GM10847 (cell line): ENCODE measurements around the gene ALS2CL.

Experiments used
- POLR2A ChIP-seq: IDR thresholded peaks from 2 replicates; pipeline ENCODE4 v1.6.1; 2011; ENCODE audit not compliant: insufficient read length; ENCODE audit errors: extremely low read depth

ALS2CL gene

DNA sequence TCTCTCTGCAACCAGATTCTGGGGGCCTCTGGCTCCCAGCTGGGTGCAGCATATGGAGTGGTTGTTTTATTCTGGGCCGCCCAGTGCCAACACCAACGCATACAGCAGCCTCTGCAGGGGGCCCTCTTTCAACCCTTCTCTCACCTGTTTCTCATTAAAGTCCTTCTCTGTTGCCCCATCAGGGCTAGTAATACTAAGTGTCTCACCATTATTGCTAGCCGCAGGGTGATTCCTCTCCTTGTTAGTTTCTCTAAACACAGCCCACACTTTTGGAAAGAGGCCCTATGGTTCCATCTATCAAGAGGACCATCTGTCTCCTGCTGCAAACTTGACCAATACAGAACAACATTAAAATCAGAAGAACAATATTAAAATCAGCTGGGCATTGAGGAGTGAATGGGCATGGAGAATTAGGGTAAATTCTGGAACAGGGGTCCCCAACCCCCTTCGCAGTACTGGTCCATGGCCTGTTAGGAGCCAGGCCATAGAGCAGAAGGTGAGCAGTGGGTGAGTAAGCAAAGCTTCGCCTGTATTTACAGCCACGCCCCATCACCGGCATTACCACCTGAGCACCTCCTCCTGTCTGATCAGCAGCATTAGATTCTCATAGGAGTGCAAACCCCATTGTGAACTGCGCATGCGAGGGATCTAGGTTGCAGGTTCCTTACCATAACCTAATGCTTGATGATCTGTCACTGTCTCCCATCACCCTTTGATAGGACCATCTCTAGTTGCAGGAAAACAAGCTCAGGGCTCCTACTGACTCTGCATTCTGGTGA is 36.5 kb downstream of the ALS2CL start:
- TF ChIP-seq POLR2A: no peak

DNA sequence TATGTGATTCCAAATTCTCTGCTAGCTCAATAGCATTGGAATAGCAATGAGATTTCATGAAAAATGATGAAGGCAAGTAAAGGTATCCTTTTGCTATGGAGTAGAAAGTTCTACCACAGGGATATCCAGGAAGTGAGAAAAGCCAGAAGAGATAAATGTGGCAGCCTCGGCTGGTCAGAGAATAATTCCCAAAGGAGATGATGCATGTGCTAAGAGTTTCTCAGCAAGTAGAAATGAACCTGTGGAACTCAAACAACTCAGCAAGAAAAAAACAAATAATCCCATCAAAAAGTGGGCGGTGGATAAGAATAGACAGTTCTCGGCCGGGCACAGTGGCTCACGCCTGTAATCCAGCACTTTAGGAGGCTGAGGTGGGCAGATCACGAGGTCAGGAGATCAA is 38.2 kb downstream of the ALS2CL start:
- no peak for TF ChIP-seq POLR2A

- no peak for TF ChIP-seq POLR2A
Observed at GRCh38 chr3:46651084-46651483, 42.4 kb downstream of the ALS2CL start.

- no peak for TF ChIP-seq POLR2A
Observed at GRCh38 chr3:46649436-46649835, 44.0 kb downstream of the ALS2CL start.

- no peak for TF ChIP-seq POLR2A
Observed at GRCh38 chr3:46648096-46648495, 45.4 kb downstream of the ALS2CL start.

GRCh38 chr3:46646700-46647099 is 46.8 kb downstream of the ALS2CL start:
- TF ChIP-seq POLR2A: no peak

- TF ChIP-seq POLR2A: no peak
Observed at GRCh38 chr3:46643701-46644100, 49.8 kb downstream of the ALS2CL start.

GRCh38 chr3:46642971-46643370 is 50.5 kb downstream of the ALS2CL start:
- TF ChIP-seq POLR2A: no peak

DNA sequence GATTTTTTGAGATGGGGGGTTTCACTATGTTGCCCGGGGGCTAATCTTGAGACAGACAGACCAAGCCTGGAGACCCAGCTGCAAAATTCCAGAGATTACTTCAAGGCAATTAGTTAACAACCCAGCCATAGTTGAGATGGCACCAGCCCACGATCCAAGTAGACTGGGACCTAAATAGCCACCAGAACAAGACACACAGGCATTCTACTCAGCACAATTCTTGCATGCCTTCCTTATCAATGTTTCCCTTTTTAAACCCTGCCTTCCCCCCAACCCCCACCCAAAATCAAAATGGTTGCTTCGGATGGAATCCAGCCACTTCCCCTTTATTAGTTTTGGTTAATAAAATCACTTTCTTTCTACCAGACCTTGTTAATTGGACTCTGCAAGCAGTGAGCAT is 52.6 kb downstream of the ALS2CL start:
- no peak for TF ChIP-seq POLR2A

- TF ChIP-seq POLR2A: no peak
Observed at GRCh38 chr3:46639221-46639620, 54.3 kb downstream of the ALS2CL start.

DNA sequence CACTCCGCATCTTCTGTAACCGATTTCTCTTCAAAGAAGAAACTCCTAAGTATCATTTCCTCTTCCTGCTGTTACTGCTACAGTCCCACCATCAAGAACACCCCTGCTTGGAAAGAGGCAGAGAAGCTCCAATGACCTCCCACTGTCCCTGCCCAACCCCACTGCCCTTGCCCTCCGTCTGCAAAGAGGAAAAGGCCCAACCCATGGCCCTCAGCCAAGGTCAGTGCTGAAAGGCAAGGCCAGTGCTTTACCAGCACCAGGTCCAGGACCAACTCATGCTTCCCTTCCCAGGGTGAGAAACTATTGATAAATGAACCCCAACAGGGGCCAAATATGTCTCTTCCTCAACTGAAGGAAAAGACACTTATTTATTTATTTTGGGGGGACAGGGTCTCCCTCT is 58.6 kb downstream of the ALS2CL start:
- TF ChIP-seq POLR2A: no peak

DNA sequence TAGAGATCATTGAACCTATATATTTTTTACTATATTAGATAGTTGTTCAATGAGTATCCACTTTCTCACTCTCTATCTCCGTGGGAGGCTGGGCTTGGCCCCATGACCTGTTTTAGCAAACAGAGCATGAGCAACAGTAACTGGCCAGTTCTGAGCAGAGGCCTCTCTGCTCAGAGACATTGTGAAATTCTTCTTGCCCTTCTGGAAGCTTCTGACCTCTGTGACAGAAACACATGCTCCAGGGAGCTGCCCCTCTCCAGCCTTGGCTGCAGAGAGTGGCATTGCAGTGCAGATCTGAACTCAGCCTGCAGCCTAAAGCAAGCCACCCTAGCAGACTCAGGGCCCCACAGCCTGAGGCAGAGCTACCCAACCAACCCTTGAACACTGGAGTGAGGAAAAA is 60.7 kb downstream of the ALS2CL start:
- TF ChIP-seq POLR2A: no peak

DNA sequence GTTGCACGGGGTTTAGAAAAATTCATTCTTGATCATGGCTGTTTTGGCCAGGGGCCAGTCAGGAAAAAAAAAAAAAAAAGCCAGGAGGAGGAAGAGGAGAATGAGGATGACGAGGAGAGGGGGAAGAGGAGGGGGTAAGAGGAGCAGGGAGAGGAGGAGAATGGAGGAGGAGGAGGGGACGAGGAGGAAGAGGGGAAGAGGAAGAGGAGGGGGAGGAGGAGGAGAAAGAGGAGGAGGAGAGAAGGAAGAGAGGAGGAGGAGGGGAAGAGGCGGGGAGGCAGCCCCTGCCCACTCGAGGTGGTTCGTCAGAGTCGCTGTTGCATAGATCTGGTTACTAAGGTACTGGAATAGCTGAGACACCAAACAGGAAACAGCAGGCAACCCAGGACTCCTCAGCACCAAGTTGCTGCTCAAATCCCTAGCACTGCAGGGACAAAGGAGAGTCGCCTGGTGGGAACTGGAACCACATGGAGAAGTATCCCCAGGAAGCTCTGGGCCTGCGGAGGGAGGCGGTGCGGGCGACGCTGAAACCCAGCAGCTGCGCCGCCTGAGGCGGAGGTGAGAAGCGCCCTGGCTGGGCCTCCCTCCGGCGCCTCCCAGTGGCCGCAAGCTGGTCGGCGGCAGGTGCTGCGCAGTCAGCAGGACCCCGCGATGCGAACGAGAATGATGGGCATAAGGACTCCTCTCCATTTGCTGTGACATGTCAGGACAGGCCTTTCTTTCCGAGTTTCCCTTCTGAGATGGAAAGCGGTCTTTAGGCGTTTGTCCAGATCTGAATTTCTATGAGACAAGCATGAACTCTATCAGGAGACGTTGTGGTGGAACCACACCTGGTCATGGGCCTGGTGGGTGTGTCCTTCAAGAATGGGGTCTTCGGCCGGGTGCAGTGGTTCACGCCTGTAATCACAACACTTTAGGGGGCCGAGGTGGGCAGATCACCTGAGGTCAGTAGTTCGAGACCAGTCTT is 63.6 kb downstream of the ALS2CL start:
- TF ChIP-seq POLR2A: no peak

- TF ChIP-seq POLR2A: no peak
Observed at GRCh38 chr3:46628901-46629369, 64.5 kb downstream of the ALS2CL start.

- TF ChIP-seq POLR2A: no peak
Observed at GRCh38 chr3:46627078-46627477, 66.4 kb downstream of the ALS2CL start.

GRCh38 chr3:46626039-46626438 is 67.4 kb downstream of the ALS2CL start:
- TF ChIP-seq POLR2A: no peak
